GM18517 (cell line): Measurements from ENCODE around the gene AOAH.
A peak's percentile ranks its signal among the peaks of the same experiment; 100 is the strongest.
"Not testable (repeated sequence)": the region's sequence is repeated elsewhere in the genome, so short reads cannot be mapped to it uniquely, and the experiment has no call there.

Experiments used
- ATAC-seq: cut with Tn5 transposase; IDR thresholded peaks from one replicate; pipeline ENCODE4 v1.9.1; 2021; ENCODE audit warnings: mild to moderate bottlenecking, moderate library complexity; ENCODE audit not compliant: unreplicated experiment

AOAH gene

DNA sequence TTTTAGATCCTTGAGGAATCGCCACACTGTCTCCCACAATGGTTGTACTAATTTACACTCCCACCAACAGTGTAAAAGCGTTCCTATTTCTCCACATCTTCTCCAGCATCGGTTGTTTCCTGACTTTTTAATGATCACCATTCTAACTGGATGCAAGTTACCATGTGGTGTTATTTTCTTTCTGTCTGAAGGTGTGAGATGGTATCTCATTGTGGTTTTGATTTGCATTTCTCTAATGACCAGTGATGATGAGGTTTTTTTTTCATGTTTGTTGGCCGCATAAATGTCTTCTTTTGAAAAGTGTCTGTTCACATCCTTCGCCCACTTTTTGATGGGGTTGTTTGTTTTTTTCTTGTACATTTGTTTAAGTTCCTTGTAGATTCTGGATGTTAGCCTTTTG, 20.4 kb downstream of the AOAH start:
- not testable (repeated sequence) for ATAC-seq

DNA sequence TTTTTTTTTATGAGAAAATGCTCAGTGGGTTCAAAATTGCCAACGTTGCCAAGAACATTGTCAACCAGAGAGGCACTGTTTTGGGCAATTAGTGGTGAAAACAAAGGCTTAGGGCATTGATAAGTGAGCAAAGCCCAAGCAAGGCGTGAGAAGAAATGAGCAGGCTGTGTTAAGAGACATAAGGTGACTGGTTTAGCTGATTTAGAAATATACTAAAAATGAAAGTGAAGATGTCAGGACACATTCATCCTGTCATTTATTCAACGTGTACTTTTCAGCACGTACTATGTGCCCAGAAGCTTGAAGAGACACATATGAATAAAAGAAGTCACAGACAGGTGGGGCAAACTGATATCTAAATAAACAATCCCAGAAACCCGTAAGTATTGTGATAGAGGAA, 31.8 kb downstream of the AOAH start:
- no peak for ATAC-seq

DNA sequence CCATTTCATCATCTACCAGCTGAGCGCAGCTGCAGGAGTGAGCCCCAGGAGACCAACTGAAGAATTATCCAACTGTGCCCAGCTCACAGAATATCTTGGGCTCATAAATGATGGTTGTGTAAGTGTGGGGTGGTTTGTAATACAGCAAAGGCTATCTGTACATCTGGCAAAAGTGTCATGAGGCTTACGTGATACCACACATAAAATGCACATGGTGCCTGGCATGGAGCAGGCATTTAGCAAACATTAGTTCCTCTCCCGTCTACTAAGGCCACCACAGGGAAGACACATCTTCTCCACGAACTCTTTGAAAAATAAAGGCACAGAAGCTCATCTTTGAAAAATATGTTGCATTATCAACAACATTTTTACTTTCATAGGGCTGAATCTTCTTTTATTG, 32.3 kb downstream of the AOAH start:
- ATAC-seq, result no peak

DNA sequence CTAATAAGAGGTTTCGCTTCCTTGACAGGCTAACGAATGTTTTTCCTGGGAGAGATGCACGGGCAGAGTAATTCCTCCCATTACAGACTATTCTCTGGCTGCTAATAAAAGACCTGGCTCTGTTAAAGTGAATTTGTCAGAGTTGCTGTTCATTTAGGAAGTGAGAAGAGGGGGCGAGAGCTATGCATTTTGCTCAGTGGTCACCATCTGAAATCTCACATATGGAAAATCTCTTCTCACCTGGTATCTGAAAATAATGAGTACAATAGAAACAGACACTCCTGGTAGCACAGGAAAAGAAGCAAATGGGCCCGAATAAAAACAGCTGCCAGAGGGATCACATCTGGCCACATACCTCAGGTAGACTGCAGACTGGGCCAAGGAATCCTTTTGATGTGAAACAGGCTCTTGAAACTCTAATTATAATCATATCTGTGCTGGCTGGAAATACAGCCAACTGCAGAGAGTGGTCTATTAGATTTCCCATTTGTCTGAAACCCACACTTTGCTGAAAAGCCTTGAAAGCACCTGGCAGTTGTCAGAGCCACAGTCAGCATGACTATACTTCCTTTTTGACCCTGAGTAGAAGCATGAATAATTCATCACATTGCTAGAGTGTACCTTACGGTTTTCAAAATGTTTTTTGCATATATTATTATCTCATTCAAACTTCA, 33.6 kb downstream of the AOAH start:
- ATAC-seq, result no peak

DNA sequence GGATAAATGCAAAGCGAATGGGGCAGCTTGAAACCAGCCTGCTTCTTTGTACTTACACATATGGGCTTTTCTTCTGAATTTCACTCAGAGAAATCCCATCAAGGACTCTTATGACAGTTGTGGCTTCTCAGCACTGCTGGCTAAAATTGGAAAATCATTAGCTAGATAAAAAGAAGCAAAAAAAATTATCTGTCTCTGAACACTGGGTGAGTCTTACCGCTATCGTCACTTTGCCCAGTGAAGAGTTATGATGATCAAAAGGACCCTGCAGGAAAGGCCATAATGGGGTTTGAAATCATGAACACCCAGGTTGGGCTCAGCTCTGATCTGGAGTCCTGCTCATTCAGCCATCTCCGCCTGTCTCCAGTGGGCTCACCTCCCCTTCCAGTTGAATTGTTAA, 34.3 kb downstream of the AOAH start:
- no peak for ATAC-seq

DNA sequence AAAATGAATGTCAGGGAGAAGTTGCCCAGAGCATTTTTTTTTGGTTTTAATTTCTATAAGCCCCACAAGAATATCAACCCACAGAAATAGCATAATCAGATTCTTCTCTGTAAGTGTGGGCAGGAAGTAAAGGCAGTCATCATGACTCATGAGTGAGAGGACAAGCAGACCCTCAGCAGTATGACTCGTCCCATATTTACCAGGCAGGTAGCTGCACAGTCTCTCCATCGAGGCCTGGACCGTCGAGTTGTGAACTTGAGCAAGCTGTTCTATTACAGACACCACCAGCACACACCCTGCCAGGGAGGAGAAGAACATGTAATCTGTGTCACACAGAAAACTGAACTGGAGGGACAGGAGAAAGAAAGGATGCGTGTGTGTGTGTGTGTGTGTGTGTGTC, 37.8 kb downstream of the AOAH start:
- no peak for ATAC-seq

DNA sequence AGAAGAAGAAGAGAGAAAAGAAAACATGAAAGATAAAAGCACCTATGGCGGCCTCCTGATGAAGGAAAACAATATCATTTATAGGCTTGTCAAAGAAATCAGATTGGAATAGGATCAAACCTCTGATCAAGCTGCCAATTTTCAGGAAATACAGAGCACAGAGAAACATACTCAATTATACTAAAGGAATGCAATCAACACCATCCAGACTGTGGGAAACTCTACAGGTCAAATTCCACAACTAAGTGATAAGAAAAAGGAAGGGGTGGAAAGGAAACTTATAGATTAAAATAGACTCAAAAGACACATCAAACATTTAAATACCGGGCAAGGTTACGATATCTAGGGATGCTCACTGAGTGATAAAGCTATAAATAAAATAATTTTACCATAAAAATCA, 39.3 kb downstream of the AOAH start:
- ATAC-seq, result no peak

DNA sequence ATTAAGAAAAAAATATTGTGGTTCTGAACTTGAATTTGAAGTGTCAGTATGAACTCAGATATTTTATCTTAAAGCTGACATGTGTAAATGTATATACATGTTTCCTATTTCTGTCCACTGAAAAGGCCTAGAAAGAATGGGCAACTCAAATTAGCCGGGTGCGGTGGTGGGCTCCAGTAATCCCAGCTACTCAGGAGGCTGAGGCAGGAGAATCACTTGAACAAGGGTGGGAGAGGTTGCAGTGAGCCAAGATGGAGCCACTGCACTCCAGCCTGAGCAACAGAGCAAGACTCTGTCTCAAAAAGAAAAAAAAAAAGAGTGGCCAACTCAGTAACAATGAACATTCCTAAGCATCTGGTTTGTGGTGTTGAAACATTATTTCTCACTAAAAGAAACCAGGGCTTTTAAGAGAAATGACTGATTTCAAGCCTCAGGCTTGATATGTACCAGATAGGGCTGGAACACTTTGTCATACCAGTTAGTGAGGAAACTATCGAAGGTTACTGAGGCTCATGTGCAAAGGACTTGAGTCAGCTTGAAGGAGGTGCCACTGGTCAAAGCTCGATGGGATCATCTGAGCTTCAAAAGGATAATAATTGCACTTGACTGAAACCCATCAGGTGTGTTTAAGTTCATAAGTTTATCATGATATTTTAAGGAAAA, 40.5 kb downstream of the AOAH start:
- ATAC-seq, result no peak

DNA sequence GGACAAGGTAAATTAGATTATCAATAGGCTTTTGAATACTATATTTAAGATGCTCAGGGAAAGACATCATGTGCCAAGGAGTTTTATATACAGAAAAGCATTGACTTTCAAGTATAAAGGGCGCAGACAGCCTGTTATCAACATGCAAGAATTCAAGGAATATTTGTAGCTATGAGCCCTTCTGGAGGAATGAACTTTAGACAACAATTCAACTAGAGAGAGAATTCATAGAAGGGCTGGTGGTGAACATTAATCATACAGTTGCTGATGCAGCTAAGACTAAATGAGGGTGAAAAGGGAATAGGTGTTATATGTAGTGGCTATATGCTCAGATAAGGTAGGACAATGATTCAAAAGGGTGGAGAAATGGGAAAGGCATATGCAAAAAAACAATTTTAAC, 41.2 kb downstream of the AOAH start:
- no peak for ATAC-seq

DNA sequence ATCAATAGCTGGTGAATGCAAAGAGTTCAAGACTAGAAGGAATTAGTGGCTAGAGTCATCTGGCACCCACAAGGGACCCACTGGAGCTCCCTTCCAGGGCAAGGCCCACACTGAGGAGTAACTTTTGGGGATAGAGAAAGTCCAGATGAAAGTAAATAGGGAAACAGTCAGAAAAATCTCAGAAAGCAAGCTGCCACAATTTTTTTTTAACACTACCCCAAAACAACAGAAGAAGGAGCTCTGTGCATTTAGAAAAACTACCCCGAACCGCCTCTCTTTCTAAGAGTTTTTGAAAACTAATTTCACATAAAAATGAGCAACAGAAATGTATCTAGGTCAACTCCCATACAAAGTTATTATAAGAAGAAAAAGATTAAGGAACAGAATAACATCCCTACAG, 42.2 kb downstream of the AOAH start:
- ATAC-seq, result no peak

DNA sequence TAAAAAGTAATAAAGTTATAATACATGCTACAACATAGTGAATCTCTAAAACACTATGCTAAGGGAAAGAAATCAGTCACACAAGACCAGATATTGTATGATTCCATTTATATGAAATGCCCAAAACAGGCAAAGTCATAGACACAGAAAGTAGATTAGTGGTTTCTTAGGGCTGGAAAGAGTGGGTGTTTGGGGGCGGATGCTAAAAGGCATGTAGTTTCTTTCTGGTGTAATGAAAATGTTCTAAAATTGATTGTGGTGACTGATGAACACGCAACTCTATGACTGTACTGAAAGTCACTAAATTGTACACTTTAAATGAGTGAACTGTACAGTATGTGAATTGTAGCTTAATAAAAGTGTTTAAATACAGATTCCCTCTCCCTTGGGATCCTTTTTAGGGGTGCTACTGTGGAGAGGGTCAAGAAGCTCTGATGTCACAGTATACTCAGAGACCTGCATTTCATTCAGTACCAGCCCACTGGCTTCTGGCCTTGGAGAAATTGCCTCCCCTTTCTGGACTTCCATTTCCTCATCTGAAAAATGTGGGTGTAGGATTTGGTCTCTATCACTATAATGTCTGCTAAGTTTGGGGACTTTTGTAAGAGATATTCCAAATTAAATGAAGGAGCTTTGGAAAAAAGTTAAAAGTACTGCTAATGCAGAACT, 46.4 kb downstream of the AOAH start:
- no peak for ATAC-seq

DNA sequence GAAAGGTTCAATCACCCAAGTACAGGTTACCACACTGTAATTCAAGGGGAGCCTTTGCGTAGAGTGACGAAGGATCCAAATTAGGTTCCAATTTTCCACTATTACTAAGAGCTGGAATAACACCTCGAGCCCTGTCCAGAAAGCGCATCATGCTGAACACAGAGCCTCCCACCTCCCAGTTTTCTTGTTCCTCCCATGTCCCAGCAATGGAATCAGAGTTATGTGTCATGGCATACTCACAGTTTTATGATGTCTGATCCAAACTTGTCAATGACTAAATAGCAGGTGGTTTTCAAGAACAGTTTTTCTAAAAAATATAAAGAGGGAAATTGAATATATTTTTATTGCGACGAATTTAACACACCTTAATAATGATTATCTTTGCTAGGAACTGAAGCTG, 50.6 kb downstream of the AOAH start:
- no peak for ATAC-seq

DNA sequence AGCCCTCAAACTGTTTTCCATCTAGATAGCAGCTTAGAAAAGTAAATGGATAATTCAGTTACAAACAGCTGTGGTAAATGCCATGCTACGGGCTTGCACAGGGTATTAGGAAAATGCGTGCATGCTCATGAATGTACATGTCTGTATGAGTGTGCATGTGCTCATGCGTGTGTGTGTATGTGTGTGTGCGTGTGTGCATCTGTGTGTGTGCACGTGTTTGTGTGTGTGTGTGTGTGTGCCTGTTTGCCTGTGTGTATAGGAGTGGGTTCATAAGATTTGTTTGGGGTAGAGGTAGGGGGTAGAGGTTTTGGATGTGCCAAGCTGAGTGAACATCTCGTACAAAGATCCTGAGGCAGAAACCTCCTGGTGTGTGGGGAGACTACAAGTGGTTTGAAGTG, 52.9 kb downstream of the AOAH start:
- no peak for ATAC-seq

DNA sequence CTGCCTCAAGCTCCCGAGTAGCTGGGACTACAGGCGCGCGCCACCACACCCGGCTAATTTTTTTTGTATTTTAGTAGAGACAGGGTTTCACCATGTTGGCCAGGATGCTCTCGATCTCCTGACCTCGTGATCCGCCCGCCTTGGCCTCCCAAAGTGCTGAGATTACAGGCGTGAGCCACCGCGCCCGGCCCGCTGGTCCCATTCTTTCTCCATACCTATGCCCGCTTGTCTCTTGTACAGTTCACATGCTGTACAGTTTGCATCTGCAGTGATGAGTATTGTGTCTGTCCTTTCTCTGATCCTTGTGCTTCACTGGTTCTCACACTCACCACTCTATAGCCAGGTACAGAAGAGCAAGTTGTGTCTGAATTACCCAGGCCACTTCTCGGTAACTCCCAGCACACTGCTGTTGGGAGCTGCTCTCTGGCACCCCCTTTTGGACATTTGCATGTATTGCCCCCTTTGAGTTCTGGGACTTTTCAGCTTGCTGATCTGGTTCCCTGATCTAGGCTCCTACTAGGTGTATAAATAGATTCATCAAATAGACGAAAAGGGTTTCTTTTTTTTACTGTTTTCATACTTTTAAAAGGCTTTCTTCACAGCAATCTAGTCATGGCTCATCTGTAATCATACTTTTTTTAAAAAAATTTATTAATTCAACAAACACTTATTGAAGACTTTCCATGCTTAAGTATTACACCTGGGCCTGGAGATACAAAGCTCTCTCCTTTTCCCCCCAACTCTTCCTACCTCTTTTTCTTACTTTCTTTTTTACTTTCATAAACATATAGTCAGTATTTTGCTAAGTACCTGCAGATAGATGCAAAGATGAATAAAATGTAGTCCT, 53.5 kb downstream of the AOAH start:
- ATAC-seq, result peak; percentile 72

DNA sequence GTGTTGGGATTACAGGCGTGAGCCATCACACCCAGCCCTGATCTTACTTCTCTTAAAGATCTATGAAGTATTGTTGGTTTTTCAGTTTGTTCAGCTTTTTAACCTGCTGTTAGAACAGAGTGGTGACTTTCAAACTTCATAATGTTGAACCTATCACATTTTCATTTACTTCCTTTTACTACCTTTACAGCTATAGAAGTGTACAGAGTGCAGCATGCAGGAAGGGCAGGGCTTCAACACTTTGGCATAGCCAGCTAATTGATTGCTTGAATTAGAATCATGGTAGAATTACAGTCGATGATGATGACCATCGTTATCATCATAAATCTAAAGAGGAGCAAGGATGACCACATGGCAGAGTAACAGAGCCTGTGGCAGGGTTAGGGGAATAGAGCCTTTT, 55.5 kb downstream of the AOAH start:
- ATAC-seq, result no peak

DNA sequence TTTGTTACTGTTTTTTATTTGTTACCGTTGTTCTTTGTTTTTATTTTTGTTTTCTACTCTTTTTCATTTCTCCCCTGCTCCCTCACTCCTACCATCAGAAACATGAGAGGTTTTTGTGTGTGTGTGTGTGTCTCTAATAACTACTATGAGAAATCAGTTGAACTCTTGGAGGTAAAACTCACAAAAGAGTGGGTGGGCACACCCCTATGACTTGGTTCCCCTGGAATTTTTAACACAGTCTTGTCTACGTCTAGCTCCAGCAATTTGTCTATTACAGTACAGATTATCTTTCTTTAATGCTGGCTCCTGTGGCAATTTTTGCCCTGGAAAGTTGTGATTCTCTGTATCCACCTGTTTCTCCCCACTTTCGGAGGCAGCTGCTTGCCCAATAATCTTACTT, 56.2 kb downstream of the AOAH start:
- ATAC-seq, result no peak

DNA sequence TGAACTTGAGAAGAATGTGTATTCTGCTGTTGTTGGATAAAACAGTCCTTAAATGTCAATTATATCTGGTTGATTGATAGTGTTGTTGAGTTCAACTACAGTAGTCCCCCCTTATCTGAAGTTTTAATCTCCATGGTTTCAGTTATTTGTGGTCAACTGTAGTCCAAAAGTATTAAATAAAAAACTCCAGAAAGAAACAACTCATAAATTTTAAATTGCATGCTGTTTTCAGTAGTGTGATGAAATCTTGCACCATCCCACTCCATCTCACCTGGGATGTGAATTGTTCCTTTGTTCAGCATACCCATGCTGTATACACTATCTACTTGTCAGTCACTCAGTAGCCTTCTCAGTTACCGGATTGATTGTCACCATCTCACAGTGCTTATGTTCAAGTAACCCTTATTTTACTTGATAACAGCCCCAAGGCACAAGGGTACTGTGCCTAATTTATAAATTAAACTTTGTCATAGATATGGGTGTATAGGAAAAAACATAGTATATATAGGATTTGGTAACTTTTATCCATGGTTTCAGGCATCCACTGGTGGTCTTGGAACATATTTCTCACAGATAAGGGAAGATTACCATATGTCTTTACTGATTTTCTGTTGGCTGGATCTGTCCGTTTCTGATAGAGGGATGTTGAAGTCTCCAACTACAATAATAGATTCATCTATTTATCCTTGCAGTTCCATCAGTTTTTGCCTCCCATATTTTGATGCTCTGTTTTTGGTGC, 57.1 kb downstream of the AOAH start:
- ATAC-seq, result no peak

DNA sequence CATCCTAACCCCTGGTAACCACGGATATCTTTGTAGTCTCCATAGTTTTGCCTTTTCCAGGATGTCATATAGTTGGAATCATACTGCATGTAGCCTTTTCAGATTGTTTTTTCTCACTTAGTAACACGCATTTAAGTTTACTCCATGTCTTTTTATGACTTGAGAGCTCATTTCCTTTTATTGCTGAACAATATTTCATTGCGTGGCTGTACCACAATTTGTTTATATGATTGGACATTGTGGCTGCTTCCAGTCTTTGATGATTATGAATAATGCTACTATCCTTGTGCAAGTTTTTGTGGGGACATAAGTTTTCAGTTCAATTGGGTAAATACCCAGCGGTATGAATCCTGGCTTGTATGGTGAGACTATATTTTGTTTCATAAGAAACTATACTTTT, 60.8 kb downstream of the AOAH start:
- no peak for ATAC-seq

DNA sequence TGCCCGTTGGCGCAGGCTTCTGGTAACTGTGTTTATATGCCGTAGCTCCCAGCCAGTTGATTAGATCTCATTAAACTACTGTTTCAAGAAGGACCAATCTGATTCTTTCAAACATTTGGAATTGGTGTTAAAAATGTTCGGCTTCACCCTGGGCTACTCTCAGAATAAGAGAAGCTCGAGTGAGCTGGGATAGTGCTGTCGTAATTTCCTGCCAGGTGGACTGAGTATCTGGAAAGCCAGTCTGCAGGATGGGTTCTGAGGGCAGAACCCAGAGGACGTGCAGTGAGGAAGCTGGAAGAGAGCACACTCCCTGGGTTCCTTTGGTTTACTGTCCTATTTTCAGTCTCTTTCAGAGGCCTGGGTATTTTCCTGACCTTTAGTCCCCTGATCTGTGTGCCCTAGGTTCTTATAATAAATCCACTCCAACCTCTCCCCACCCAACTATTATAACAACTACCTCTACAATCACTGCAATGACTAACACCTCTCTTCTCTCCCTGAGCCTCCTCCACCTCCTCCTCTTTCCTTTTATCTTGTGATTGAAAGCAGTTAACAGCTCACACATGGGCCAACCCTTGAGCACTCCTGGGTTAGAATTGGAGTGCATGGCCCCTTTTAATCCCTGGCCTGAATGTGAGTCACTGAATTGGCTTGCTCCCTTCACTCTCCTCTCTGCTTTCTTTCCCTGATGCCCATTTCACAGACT, 63.0 kb downstream of the AOAH start:
- ATAC-seq, result no peak

DNA sequence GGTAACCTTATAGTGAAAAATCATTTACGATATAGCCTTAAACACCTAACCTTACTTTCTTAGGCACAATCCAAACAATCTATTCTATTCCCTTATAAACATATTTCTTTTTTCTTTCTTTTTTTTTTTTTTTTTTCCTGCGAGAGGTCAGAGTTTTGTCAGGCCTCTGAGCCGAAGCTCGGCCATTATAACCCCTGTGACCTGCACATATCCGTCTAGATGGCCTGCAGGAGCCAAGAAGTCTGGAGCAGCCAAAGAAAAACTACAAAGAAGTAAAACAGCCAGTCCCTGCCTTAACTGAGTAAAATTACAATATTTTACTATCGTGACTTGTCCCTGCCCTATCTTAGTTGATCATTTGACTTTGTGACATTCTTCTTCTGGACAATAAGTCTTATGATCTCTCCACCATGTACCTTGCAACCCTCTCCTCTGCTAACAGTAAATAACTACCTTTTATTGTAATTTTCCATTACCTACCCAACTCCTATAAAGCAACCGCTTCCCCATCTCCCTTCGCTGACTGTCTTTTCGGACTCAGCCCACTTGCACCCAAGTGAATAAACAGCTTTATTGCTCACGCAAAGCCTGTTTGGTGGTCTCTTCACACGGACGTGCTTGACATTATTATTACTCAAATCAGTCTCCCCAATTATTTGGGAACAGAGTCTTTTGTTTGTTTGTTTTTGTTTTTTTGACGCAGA, 64.5 kb downstream of the AOAH start:
- no peak for ATAC-seq
